SK-N-SH (cell line): Measurements from ENCODE around the gene DCAF5. TPM values are rescaled to one million over a fixed set of nuclear protein-coding genes. Genes with fewer than 3 reads are reported as not detected.

ENCODE experiments used
- CTCF ChIA-PET: fragments of 300-600, 350-600 bp; formaldehyde crosslinking; extraction: SDS; loops from one replicate; lab custom pipeline; 2021; lab: Yijun Ruan, JAX
- POLR2A ChIA-PET: fragments of 350-600 bp; sonication (Branson Sonifier 250); formaldehyde crosslinking; extraction: SDS; loops from one replicate; lab custom pipeline; 2020; ENCODE audit warnings: antibody characterized with exemption, inconsistent platforms; lab: Yijun Ruan, JAX
- DNase-seq: peaks from one replicate; pipeline ENCODE4 v3.0.0; 2012
- H2AFZ ChIP-seq: fragments of 200-600 bp; sonication (generic); 2 replicates; pipeline ENCODE4 v1.8.1; 2016; ENCODE audit warnings: antibody characterized with exemption, mild to moderate bottlenecking, low read depth
- H3F3A ChIP-seq: fragments of 200-600 bp; sonication (generic); replicated peaks from 2 replicates; pipeline ENCODE3; 2016; ENCODE audit warnings: antibody characterized with exemption, mild to moderate bottlenecking; ENCODE audit not compliant: insufficient read depth
- H3K27ac ChIP-seq, 2 experiments: fragments of 200-500 bp in 1 of 2; fragments of 200-600 bp in 1 of 2; sonication (Bioruptor generic) in 1 of 2; sonication (generic), shearing (Covaris generic) in 1 of 2; 2 replicates each; pipeline versions ENCODE4 v1.5.1 to v1.6.1; 2014 to 2016; ENCODE audit warnings: low read depth in 2 of 2, inconsistent platforms in 1 of 2, low read length in 1 of 2, mild to moderate bottlenecking in 1 of 2, mixed read lengths in 1 of 2
- H3K27me3 ChIP-seq: fragments of 200-600 bp; sonication (generic), shearing (Covaris generic); 2 replicates; pipeline ENCODE4 v1.6.1; 2016; ENCODE audit warnings: mixed run types; ENCODE audit not compliant: insufficient read depth
- H3K36me3 ChIP-seq, 2 experiments: fragments of 200-500 bp in 1 of 2; fragments of 200-600 bp in 1 of 2; sonication (Bioruptor generic) in 1 of 2; sonication (generic) in 1 of 2; replicated peaks in 1 of 2; 2 replicates each; pipeline versions ENCODE3 to v1.5.1; 2014 to 2016; ENCODE audit warnings: low read length in 1 of 2, mild to moderate bottlenecking in 1 of 2; ENCODE audit not compliant: insufficient read depth in 2 of 2, control insufficient read depth in 1 of 2
- H3K4me1 ChIP-seq, 2 experiments: fragments of 200-500 bp in 1 of 2; fragments of 200-600 bp in 1 of 2; sonication (Bioruptor generic) in 1 of 2; sonication (generic), shearing (Covaris generic) in 1 of 2; 2 replicates each; pipeline versions ENCODE4 v1.5.1 to v1.6.1; 2014 to 2016; ENCODE audit warnings: low read depth in 1 of 2, low read length in 1 of 2, mixed run types in 1 of 2; ENCODE audit not compliant: insufficient read depth in 2 of 2, control insufficient read depth in 1 of 2
- H3K4me2 ChIP-seq: fragments of 200-600 bp; sonication (generic), shearing (Covaris generic); 2 replicates; pipeline ENCODE4 v1.6.1; 2017; ENCODE audit warnings: mixed run types
- H3K4me3 ChIP-seq, 2 experiments: fragments of 200-500 bp in 1 of 2; fragments of 200-600 bp in 1 of 2; sonication (Bioruptor generic) in 1 of 2; sonication (generic), shearing (Covaris generic) in 1 of 2; 2 replicates each; pipeline versions ENCODE4 v1.5.1 to v1.8.1; 2014 to 2016; ENCODE audit warnings: low read depth in 2 of 2, inconsistent platforms in 1 of 2, low read length in 1 of 2, mild to moderate bottlenecking in 1 of 2, mixed read lengths in 1 of 2, moderate library complexity in 1 of 2
- H3K79me2 ChIP-seq: fragments of 200-600 bp; sonication (generic); 2 replicates; pipeline ENCODE4 v1.8.1; 2017; ENCODE audit warnings: mild to moderate bottlenecking; ENCODE audit not compliant: insufficient read depth
- H3K9ac ChIP-seq: fragments of 200-600 bp; sonication (generic); 2 replicates; pipeline ENCODE4 v1.6.1; 2017; ENCODE audit warnings: mixed run types
- H3K9me2 ChIP-seq: fragments of 200-600 bp; sonication (generic); 2 replicates; pipeline ENCODE4 v1.6.1; 2017; ENCODE audit warnings: mixed run types
- H3K9me3 ChIP-seq: fragments of 200-600 bp; sonication (generic); 2 replicates; pipeline ENCODE4 v1.6.1; 2017; ENCODE audit warnings: mixed run types, mild to moderate bottlenecking, moderate library complexity
- H4K20me1 ChIP-seq: fragments of 200-600 bp; sonication (generic); 2 replicates; pipeline ENCODE4 v1.6.1; 2017; ENCODE audit warnings: mild to moderate bottlenecking, mixed run types; ENCODE audit not compliant: insufficient read depth
- CHD2 ChIP-seq: fragments of 150-350 bp; IDR thresholded peaks from 2 replicates; pipeline ENCODE4 v1.6.1; 2018; ENCODE audit warnings: low read length; ENCODE audit not compliant: partially characterized antibody
- CTCF ChIP-seq: fragments of 200-600 bp; sonication (generic); IDR thresholded peaks from 2 replicates; pipeline ENCODE4 v1.6.1; 2017; ENCODE audit warnings: antibody characterized with exemption, mild to moderate bottlenecking, moderate library complexity
- EP300 ChIP-seq, 2 experiments: IDR thresholded peaks; 2 replicates each; pipeline versions ENCODE4 v1.4.0 to v1.6.1; 2012; ENCODE audit warnings: borderline replicate concordance in 1 of 2, low read depth in 1 of 2, low read length in 1 of 2
- FOXJ3 ChIP-seq: sonication (generic); formaldehyde crosslinking; IDR thresholded peaks from 2 replicates; pipeline ENCODE4 v1.5.1; 2020; ENCODE audit warnings: mild to moderate bottlenecking, missing genetic modification reagents
- GABPA ChIP-seq: IDR thresholded peaks from 2 replicates; pipeline ENCODE4 v1.4.0; 2012; ENCODE audit warnings: low read depth, mild to moderate bottlenecking
- GATA2 ChIP-seq: sonication (generic); formaldehyde crosslinking; IDR thresholded peaks from 2 replicates; pipeline ENCODE4 v1.5.0; 2020; ENCODE audit warnings: mild to moderate bottlenecking, missing genetic modification reagents
- JUND ChIP-seq: IDR thresholded peaks from 2 replicates; pipeline ENCODE4 v1.4.0; 2012
- MAX ChIP-seq: IDR thresholded peaks from 2 replicates; pipeline ENCODE4 v1.4.0; 2012; ENCODE audit warnings: low read depth
- MEF2A ChIP-seq: IDR thresholded peaks from 2 replicates; pipeline ENCODE4 v1.4.0; 2012; ENCODE audit warnings: low read depth, borderline replicate concordance
- NFIC ChIP-seq: IDR thresholded peaks from 2 replicates; pipeline ENCODE4 v1.4.0; 2012; ENCODE audit warnings: borderline replicate concordance
- NRF1 ChIP-seq: IDR thresholded peaks from 2 replicates; pipeline ENCODE4 v1.6.1; 2012; ENCODE audit warnings: low read depth, mild to moderate bottlenecking, low read length
- POLR2AphosphoS5 ChIP-seq: IDR thresholded peaks from 2 replicates; pipeline ENCODE4 v1.6.1; 2012; ENCODE audit warnings: low read depth, low read length
- RAD21 ChIP-seq: IDR thresholded peaks from 2 replicates; pipeline ENCODE4 v1.6.1; 2012; ENCODE audit warnings: mild to moderate bottlenecking, low read length
- RFX5 ChIP-seq: IDR thresholded peaks from 2 replicates; pipeline ENCODE4 v1.6.1; 2012; ENCODE audit warnings: mild to moderate bottlenecking, improper control_type of control experiment, low read length
- SIN3A ChIP-seq: IDR thresholded peaks from 2 replicates; pipeline ENCODE4 v1.6.1; 2012; ENCODE audit warnings: low read depth, mild to moderate bottlenecking, low read length, moderate library complexity, borderline replicate concordance
- TCF12 ChIP-seq: IDR thresholded peaks from 2 replicates; pipeline ENCODE4 v1.4.0; 2012
- WGBS: methylation state at CpG from one replicate; pipeline ENCODE4 v1.1.6; 2017; ENCODE audit warnings: low lambda C conversion rate; 5-methylcytosine and 5-hydroxymethylcytosine counted together
- polyA plus RNA-seq, 3 experiments: library from polyadenylated mRNA; depleted of rRNA; stranded (reverse); fragments of >200 nt; gene quantifications; 2 replicates each; pipeline ENCODE4 v1.2.3, GENCODE V29; 2012
- TF ChIP-seq, protein P1 (sequence below): IDR thresholded peaks from 2 replicates; pipeline ENCODE4; 2012

The DCAF5 gene
- polyA plus RNA-seq, 1 of the 3 experiments (the other 2 are of a cell fraction) = 26.7 TPM

DNA sequence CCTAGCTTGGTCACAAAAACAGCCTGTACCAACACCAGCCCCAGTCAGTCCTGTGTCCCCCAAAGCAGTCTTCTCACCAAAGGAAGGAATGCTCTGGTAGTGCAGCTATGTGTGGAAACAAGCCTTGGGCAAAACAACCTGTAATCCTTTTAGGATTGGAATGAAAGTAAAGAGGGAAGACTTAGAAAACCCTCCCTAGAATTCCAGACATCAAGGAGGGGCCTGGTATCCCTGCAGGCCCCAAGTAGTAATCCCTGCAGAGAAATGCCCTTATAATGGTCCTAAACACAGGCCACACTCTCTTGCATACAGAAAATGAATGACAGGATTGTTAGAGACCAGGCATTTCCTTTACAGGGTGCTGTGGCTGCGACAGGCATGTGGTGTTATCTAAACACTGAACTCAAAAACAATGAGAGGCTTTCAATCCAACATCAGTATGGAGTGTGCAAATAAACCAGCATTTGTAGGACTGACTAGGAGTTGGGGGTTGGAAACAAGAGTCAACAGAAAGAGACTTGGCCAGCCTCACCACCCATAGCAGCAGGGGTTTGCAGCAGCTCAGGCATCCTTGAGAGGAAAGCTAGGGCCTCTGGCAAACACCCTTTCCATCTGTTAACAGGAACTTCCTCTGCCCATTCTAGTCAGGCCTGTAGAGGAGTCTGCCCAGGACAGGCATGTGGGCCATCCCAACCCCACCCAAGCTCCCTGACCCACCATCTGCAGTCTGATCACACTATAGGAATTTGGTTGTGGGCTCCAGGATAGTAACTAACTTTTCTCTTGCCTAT lies 59.1 kb downstream of the DCAF5 start:
- POLR2A ChIA-PET = no interaction called here

GRCh38 chr14:69092840-69093422 lies 60.0 kb downstream of the DCAF5 start:
- Histone ChIP-seq H2AFZ (no peak overlapping the region), H3K27me3 (no peaks in the 10 kb centered on the region), H3K9me2 (no peaks in the 10 kb centered on the region), H3F3A (peaks cover 17% of the 10 kb centered on the region), H3K4me3 (no peak overlapping the region), H3K27ac (peak overlapping the region in 1 of 2 experiments; percentile 66; a peak in 2 of 4 replicates), H3K4me2 (no peak overlapping the region), H3K4me1 (peaks cover 21 to 23% of the 10 kb centered on the region in 2 experiments), H3K36me3 (peaks cover 13 to 38% of the 10 kb centered on the region in 2 experiments), H3K79me2 (peaks cover 9% of the 10 kb centered on the region), H3K9ac (0 out of 2 replicates have a peak overlapping the region, but pooled peaks have one; percentile 9), H3K9me3 (no peaks in the 10 kb centered on the region), H4K20me1 (no peaks in the 10 kb centered on the region)
- ChIA-PET POLR2A (no interaction called here), CTCF (interaction anchor here (0.9 to 6.2 kb wide), 6 partner anchors 14 to 249 kb away, joined by 3 to 68 read pairs (median 18); no protein-coding TSS in a partner anchor)
- no peak for DNase-seq
- TF ChIP-seq RAD21 (no peak), EP300 (IDR thresholded peaks at IDR 0.05; ENCODE audit: borderline replicate concordance in 1 of 2, low read depth in 1 of 2, low read length in 1 of 2) (no peak), POLR2AphosphoS5 (no peak), GATA2 (CRISPR knock-in tag) (no peak), MAX (no peak), CTCF (no peak), MEF2A (no peak), RFX5 (no peak), GABPA (no peak), FOXJ3 (CRISPR knock-in tag) (no peak)

More for the DNA sequence above, 59.1 kb downstream of the DCAF5 start:
- no peak overlapping the region for H2AFZ ChIP-seq
- H3K27ac ChIP-seq = peak overlapping the region; percentile 50 to 66; a peak in 3 of 4 replicates
- no peaks in the 10 kb centered on the region for H3K9me2 ChIP-seq
- no peaks in the 10 kb centered on the region for H3K27me3 ChIP-seq
- H3F3A ChIP-seq = peaks cover 15% of the 10 kb centered on the region
- H4K20me1 ChIP-seq = no peaks in the 10 kb centered on the region
- TF ChIP-seq SIN3A (no peak), RFX5 (no peak), EP300 (IDR thresholded peaks at IDR 0.05; ENCODE audit: borderline replicate concordance in 1 of 2, low read depth in 1 of 2, low read length in 1 of 2) (no peak), NFIC (no peak), CHD2 (no peak), NRF1 (no peak), TCF12 (peak; percentile 35; the same call in 1 of the 2 replicates), JUND (no peak)
- TF ChIP-seq, protein P1, sequence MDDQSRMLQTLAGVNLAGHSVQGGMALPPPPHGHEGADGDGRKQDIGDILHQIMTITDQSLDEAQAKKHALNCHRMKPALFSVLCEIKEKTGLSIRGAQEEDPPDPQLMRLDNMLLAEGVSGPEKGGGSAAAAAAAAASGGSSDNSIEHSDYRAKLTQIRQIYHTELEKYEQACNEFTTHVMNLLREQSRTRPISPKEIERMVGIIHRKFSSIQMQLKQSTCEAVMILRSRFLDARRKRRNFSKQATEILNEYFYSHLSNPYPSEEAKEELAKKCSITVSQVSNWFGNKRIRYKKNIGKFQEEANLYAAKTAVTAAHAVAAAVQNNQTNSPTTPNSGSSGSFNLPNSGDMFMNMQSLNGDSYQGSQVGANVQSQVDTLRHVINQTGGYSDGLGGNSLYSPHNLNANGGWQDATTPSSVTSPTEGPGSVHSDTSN = peak; percentile 7; the same call in 1 of the 2 replicates
- CTCF ChIA-PET = interaction anchor here (0.9 to 6.2 kb wide), 8 partner anchors 10 to 250 kb away, joined by 3 to 68 read pairs (median 4); no protein-coding TSS in a partner anchor
- peaks cover 14 to 20% of the 10 kb centered on the region in 2 experiments for H3K4me1 ChIP-seq
- WGBS = 63% methylated on average over 1 of the region's 1 CpG
- peaks cover 9% of the 10 kb centered on the region for H3K79me2 ChIP-seq
- H3K9ac ChIP-seq = 0 out of 2 replicates have a peak overlapping the region, but pooled peaks have one; percentile 9
- DNase-seq = no peak
- peak overlapping the region; percentile 27 for H3K4me2 ChIP-seq
- H3K4me3 ChIP-seq = no peak overlapping the region
- no peaks in the 10 kb centered on the region for H3K9me3 ChIP-seq
- peaks cover 13 to 34% of the 10 kb centered on the region in 2 experiments for H3K36me3 ChIP-seq
